ENCODE measurements around the gene HES4.
A peak's percentile ranks its signal among the peaks of the same experiment; 100 is the strongest.

Gene HES4

GRCh38 chr1:963301-963651, 36.6 kb downstream of the HES4 start:
- no peak overlapping the region for H2BK15ac ChIP-seq (ENCODE audit: low read length)
- peaks cover 13 to 48% (median 27%) of the 10 kb centered on the region in 3 experiments for H3K27me3 ChIP-seq (ENCODE audit: control insufficient read depth in 3 of 3, insufficient read depth in 3 of 3, low read depth in 1 of 3, low read length in 3 of 3)
- no peak overlapping the region for H4K91ac ChIP-seq (ENCODE audit: low read depth, low read length, poor library complexity)
- H2AFZ ChIP-seq (ENCODE audit: low read length) = no peak overlapping the region
- no peak overlapping the region for H2BK12ac ChIP-seq (ENCODE audit: low read length)
- H3K36me3 ChIP-seq (replicated peaks in 1 of 2; ENCODE audit: control insufficient read depth in 2 of 2, insufficient read depth in 2 of 2, low read length in 2 of 2) = peaks cover 8 to 30% of the 10 kb centered on the region in 2 donors
- peak overlapping the region in 1 of 2 donors; percentile 44 for H3K4me3 ChIP-seq (ENCODE audit: low read length in 2 of 2)
- no peak overlapping the region for H3K14ac ChIP-seq (ENCODE audit: low read length)
- no peak overlapping the region for H3K4me2 ChIP-seq (ENCODE audit: insufficient read depth, low read length, poor library complexity, severe bottlenecking)
- no CpG with 5 or more reads among the region's 16 CpGs for WGBS, 2 donors (ENCODE audit: extremely low coverage in 2 of 2, insufficient read length in 2 of 2, insufficient replicate concordance in 1 of 2)
- no peak overlapping the region for H3K18ac ChIP-seq (ENCODE audit: low read length)
- no peak overlapping the region for H3K9ac ChIP-seq (ENCODE audit: low read depth, low read length, poor library complexity)
- H3K4me1 ChIP-seq (ENCODE audit: control insufficient read depth in 2 of 2, insufficient read depth in 1 of 2, low read depth in 1 of 2, low read length in 2 of 2) = peaks cover 7 to 10% of the 10 kb centered on the region in 2 donors
- no peaks in the 10 kb centered on the region for H3K9me3 ChIP-seq (replicated peaks in 1 of 2; ENCODE audit: control insufficient read depth in 2 of 2, insufficient read depth in 1 of 2, low read depth in 1 of 2, low read length in 2 of 2)
- H3K79me1 ChIP-seq (ENCODE audit: low read depth, low read length) = peaks cover 11% of the 10 kb centered on the region
- no peak overlapping the region for H2AK5ac ChIP-seq (ENCODE audit: low read depth, low read length)
- peak overlapping the region; percentile 43 for H3K23ac ChIP-seq (ENCODE audit: low read depth, low read length, poor library complexity)
- no peak overlapping the region for H4K8ac ChIP-seq (ENCODE audit: low read depth, low read length)
- DNase-seq (ENCODE audit: low spot score) = no peak
- H2BK5ac ChIP-seq (ENCODE audit: low read length) = no peak overlapping the region
- no peak overlapping the region for H3K27ac ChIP-seq (replicated peaks; ENCODE audit: low read length)
- H3K4ac ChIP-seq (ENCODE audit: low read length) = no peak overlapping the region
- H2BK120ac ChIP-seq (ENCODE audit: low read depth, low read length) = no peak overlapping the region

DNA sequence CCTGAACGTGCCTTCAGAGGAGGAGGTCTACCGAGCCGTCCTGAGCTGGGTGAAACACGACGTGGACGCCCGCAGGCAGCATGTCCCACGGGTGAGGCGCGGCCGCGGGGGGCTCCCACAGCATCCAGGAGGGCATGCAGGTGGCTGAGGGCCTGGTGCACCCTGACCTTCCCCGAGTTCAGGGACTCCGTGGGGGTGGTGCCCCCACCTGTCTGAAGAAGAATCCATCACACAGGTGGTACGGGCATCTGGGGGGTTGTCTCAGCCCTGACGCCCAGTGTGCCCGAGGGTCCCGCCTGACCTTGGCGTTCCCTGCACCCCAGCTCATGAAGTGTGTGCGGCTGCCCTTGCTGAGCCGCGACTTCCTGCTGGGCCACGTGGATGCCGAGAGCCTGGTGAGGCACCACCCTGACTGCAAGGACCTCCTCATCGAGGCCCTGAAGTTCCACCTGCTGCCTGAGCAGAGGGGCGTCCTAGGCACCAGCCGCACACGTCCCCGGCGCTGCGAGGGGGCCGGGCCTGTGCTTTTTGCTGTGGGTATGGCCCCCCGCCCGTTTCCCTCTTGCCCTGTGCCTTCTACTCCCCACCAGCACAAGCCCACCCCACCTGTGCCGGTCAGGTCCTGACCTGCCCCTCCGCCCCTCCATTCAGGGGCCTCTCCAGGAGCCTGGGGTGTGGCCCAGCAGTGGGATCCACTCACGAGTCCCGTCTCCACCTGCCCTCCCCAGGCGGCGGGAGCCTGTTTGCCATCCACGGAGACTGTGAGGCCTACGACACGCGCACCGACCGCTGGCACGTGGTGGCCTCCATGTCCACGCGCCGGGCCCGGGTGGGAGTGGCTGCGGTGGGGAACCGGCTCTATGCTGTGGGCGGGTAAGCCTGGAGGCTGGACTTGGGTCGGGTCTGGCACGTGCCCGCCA, 37.3 kb downstream of the HES4 start:
- Histone ChIP-seq H2BK120ac (ENCODE audit: low read depth, low read length) (no peak overlapping the region), H3K4me3 (ENCODE audit: low read length in 2 of 2) (no peak overlapping the region), H3K27ac (replicated peaks; ENCODE audit: low read length) (no peak overlapping the region), H3K14ac (ENCODE audit: low read length) (no peak overlapping the region), H3K23ac (ENCODE audit: low read depth, low read length, poor library complexity) (peak overlapping the region; percentile 91), H2BK15ac (ENCODE audit: low read length) (no peak overlapping the region), H3K79me1 (ENCODE audit: low read depth, low read length) (peaks cover 11% of the 10 kb centered on the region), H3K9ac (ENCODE audit: low read depth, low read length, poor library complexity) (peak overlapping the region; percentile 21), H3K36me3 (replicated peaks in 1 of 2; ENCODE audit: control insufficient read depth in 2 of 2, insufficient read depth in 2 of 2, low read length in 2 of 2) (peaks cover 9 to 30% of the 10 kb centered on the region in 2 donors), H2BK5ac (ENCODE audit: low read length) (no peak overlapping the region), H2AK5ac (ENCODE audit: low read depth, low read length) (no peak overlapping the region), H3K4me1 (ENCODE audit: control insufficient read depth in 2 of 2, insufficient read depth in 1 of 2, low read depth in 1 of 2, low read length in 2 of 2) (peaks cover 7 to 10% of the 10 kb centered on the region in 2 donors), H2BK12ac (ENCODE audit: low read length) (no peak overlapping the region), H2AFZ (ENCODE audit: low read length) (no peak overlapping the region), H4K91ac (ENCODE audit: low read depth, low read length, poor library complexity) (no peak overlapping the region), H3K27me3 (ENCODE audit: control insufficient read depth in 3 of 3, insufficient read depth in 3 of 3, low read depth in 1 of 3, low read length in 3 of 3) (peaks cover 11 to 42% (median 21%) of the 10 kb centered on the region in 3 experiments), H3K9me3 (replicated peaks in 1 of 2; ENCODE audit: control insufficient read depth in 2 of 2, insufficient read depth in 1 of 2, low read depth in 1 of 2, low read length in 2 of 2) (no peaks in the 10 kb centered on the region), H3K18ac (ENCODE audit: low read length) (no peak overlapping the region), H4K8ac (ENCODE audit: low read depth, low read length) (no peak overlapping the region), H3K4me2 (ENCODE audit: insufficient read depth, low read length, poor library complexity, severe bottlenecking) (no peak overlapping the region), H3K4ac (ENCODE audit: low read length) (no peak overlapping the region)
- no CpG with 5 or more reads among the region's 57 CpGs for WGBS, 2 donors (ENCODE audit: extremely low coverage in 2 of 2, insufficient read length in 2 of 2, insufficient replicate concordance in 1 of 2)
- no peak for DNase-seq (ENCODE audit: low spot score)

GRCh38 chr1:961132-961669, 38.7 kb downstream of the HES4 start:
- no peak overlapping the region for H4K91ac ChIP-seq (ENCODE audit: low read depth, low read length, poor library complexity)
- no peak overlapping the region for H4K8ac ChIP-seq (ENCODE audit: low read depth, low read length)
- no peak overlapping the region for H2BK12ac ChIP-seq (ENCODE audit: low read length)
- H2AK5ac ChIP-seq (ENCODE audit: low read depth, low read length) = peak overlapping the region; percentile 43
- peak overlapping the region; percentile 56 for H3K14ac ChIP-seq (ENCODE audit: low read length)
- H3K4me3 ChIP-seq (ENCODE audit: low read length in 2 of 2) = peak overlapping the region; percentile 64 to 94
- H3K18ac ChIP-seq (ENCODE audit: low read length) = peak overlapping the region; percentile 87
- no CpG with 5 or more reads among the region's 56 CpGs for WGBS, 2 donors (ENCODE audit: extremely low coverage in 2 of 2, insufficient read length in 2 of 2, insufficient replicate concordance in 1 of 2)
- H2AFZ ChIP-seq (ENCODE audit: low read length) = peak overlapping the region; percentile 90
- H2BK5ac ChIP-seq (ENCODE audit: low read length) = no peak overlapping the region
- H3K27ac ChIP-seq (replicated peaks; ENCODE audit: low read length) = no peak overlapping the region
- H3K9me3 ChIP-seq (replicated peaks in 1 of 2; ENCODE audit: control insufficient read depth in 2 of 2, insufficient read depth in 1 of 2, low read depth in 1 of 2, low read length in 2 of 2) = no peaks in the 10 kb centered on the region
- peaks cover 2 to 5% of the 10 kb centered on the region in 2 donors for H3K4me1 ChIP-seq (ENCODE audit: control insufficient read depth in 2 of 2, insufficient read depth in 1 of 2, low read depth in 1 of 2, low read length in 2 of 2)
- peak overlapping the region; percentile 1 for H2BK15ac ChIP-seq (ENCODE audit: low read length)
- no peak for DNase-seq (ENCODE audit: low spot score)
- peaks cover 16 to 41% of the 10 kb centered on the region in 2 donors for H3K36me3 ChIP-seq (replicated peaks in 1 of 2; ENCODE audit: control insufficient read depth in 2 of 2, insufficient read depth in 2 of 2, low read length in 2 of 2)
- H3K9ac ChIP-seq (ENCODE audit: low read depth, low read length, poor library complexity) = peak overlapping the region; percentile 77
- peaks cover 11% of the 10 kb centered on the region for H3K79me1 ChIP-seq (ENCODE audit: low read depth, low read length)
- H3K23ac ChIP-seq (ENCODE audit: low read depth, low read length, poor library complexity) = peak overlapping the region; percentile 89
- H2BK120ac ChIP-seq (ENCODE audit: low read depth, low read length) = no peak overlapping the region
- H3K27me3 ChIP-seq (ENCODE audit: control insufficient read depth in 3 of 3, insufficient read depth in 3 of 3, low read depth in 1 of 3, low read length in 3 of 3) = peaks cover 4 to 28% (median 7%) of the 10 kb centered on the region in 3 experiments
- peak overlapping the region; percentile 93 for H3K4me2 ChIP-seq (ENCODE audit: insufficient read depth, low read length, poor library complexity, severe bottlenecking)
- no peak overlapping the region for H3K4ac ChIP-seq (ENCODE audit: low read length)

All from neuronal stem cell (in vitro differentiated cells).